ENCODE measurements around the gene C17orf50.

DNA sequence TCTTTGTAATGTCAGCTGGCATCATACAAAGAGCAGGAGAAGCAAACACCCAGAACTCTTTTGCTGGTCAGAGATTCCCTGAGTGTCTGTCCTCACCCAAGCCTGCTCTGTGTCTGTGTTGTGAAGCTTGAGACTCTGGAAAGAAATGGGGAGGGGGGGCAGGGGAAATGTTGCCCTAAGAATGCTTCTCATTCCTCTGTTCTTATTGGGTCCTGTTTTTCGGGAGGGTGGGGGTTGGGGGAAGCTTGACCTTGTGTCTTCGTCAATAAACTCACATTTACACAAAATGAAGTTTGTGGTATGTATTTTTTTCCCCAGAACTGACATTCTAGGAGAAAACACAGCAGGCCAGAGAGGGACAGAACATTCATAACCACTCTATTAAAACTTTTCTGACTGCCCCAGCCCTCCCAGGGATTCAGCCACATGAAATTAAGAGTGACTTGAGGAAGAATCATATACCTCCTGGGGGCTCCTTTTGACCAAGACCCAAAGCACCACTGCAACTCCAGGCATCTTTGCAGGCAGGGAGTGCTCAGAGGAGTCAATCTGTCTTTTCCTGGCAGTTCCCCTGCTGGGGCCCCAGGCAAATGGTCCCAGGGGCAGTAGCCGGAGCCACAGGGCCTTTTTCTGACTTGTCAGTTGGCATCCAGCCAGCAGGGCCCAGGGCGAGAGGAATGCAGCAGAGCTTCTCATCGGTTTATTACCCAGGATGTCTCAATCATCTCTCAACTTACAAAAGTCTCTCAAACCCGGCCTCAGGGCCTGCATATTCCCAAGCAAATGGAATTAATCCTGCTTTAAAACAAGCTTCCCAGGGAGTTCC is 34.3 kb upstream of the C17orf50 start:
- TF ChIP-seq POLR2A (IDR thresholded peaks at IDR 0.05; ENCODE audit: low read depth, low read length): no peak
- TF ChIP-seq POLR2AphosphoS5 (IDR thresholded peaks at IDR 0.05; ENCODE audit: low read depth, low read length): no peak
- no peak for TF ChIP-seq TAF1 (IDR thresholded peaks at IDR 0.05; ENCODE audit: borderline replicate concordance, low read depth, low read length)
